Measurements from ENCODE around the gene PDE4D. TPM values are rescaled to one million over a fixed set of nuclear protein-coding genes. Genes with fewer than 3 reads are reported as not detected.

Gene PDE4D
- total RNA-seq, 4 donors from 2014 or later: 15.9 to 66.3 (median 48.7) TPM

DNA sequence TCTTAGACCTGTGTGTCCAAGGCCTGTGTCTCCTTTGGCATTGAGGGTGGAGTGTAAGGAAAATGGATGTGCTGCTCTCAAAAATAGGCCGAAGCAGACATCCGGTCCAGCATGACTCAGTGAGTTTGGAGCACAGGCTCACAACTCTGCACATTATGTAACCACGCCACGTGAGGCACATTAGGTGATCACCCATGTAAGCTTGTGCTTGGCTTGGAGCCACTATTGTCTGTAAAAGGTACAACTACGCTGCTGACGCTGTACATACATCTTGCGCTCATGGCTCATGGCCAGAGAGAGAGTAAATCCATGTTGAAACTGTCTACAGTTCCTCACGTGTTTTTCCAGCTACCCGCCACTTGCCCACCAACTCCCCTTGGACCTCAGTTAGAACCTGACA, 177.5 kb downstream of the PDE4D start:
- Histone ChIP-seq H3K9me3 (no peaks in the 10 kb centered on the region), H3K4me1 (peaks cover 0 to under 1% (median 0%) of the 10 kb centered on the region in 4 donors), H3K4me3 (no peak overlapping the region), H3K36me3 (no peaks in the 10 kb centered on the region), H3K27ac (no peak overlapping the region), H3K27me3 (no peaks in the 10 kb centered on the region)
- TF ChIP-seq POLR2A (IDR thresholded peaks at IDR 0.05) (no peak), EP300 (IDR thresholded peaks at IDR 0.05) (no peak)
- TF ChIP-seq, protein P1, sequence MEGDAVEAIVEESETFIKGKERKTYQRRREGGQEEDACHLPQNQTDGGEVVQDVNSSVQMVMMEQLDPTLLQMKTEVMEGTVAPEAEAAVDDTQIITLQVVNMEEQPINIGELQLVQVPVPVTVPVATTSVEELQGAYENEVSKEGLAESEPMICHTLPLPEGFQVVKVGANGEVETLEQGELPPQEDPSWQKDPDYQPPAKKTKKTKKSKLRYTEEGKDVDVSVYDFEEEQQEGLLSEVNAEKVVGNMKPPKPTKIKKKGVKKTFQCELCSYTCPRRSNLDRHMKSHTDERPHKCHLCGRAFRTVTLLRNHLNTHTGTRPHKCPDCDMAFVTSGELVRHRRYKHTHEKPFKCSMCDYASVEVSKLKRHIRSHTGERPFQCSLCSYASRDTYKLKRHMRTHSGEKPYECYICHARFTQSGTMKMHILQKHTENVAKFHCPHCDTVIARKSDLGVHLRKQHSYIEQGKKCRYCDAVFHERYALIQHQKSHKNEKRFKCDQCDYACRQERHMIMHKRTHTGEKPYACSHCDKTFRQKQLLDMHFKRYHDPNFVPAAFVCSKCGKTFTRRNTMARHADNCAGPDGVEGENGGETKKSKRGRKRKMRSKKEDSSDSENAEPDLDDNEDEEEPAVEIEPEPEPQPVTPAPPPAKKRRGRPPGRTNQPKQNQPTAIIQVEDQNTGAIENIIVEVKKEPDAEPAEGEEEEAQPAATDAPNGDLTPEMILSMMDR (IDR thresholded peaks at IDR 0.05): no peak
- no peak for DNase-seq (ENCODE audit: low spot score in 2 of 2)
- 96% methylated on average over 9 of the region's 9 CpGs for WGBS, 2 donors

DNA sequence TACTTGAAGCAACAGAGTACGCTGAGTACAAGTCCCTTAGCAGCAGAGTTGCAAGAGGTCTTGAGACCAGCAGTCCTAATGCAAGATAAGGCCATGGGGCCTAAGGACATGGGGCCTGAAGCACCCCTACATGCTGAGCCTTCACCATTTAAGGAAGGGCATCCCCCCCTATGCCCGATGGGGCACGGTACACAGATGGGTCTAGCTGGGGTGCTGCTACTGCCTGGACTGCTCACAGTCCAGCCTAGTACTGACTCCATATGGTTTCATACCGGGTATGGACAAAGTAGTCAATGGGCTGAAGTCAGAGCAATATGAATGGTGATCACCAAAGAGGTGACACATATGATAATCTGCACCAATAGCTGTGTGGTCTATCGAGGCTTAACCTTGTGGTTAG, 178.3 kb downstream of the PDE4D start:
- no peak for DNase-seq (ENCODE audit: low spot score in 2 of 2)
- no peak for TF ChIP-seq EP300 (IDR thresholded peaks at IDR 0.05)
- TF ChIP-seq, protein P1 (IDR thresholded peaks at IDR 0.05): no peak
- TF ChIP-seq POLR2A (IDR thresholded peaks at IDR 0.05): no peak
- Histone ChIP-seq H3K27ac (no peak overlapping the region), H3K4me1 (peaks cover 0 to 4% (median 0%) of the 10 kb centered on the region in 4 donors), H3K27me3 (no peaks in the 10 kb centered on the region), H3K9me3 (no peaks in the 10 kb centered on the region), H3K36me3 (no peaks in the 10 kb centered on the region), H3K4me3 (no peak overlapping the region)
- 97 to 98% methylated on average over 5 of the region's 5 CpGs for WGBS, 2 donors

DNA sequence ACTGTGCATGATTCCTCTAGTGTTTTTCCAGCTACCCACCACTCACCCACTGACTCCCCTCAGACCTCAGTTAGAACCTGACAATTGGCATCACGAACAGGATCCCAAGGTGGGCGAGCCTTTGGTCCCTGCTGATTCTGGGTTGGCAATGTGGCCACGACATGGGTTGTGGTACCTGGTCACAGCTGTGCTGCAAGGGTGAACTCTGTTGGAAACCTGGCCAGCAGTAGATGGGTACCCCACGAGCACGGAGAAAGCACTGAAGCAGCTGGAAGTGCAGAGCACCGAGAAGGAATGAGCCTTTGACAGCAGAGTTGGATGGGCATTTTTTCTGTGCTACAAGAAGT, 180.1 kb downstream of the PDE4D start:
- H3K4me3 ChIP-seq: no peak overlapping the region
- H3K27me3 ChIP-seq: no peaks in the 10 kb centered on the region
- 98 to 100% methylated on average over 5 to 6 of the region's 6 CpGs for WGBS, 2 donors
- TF ChIP-seq, protein P1 (IDR thresholded peaks at IDR 0.05): no peak
- no peak for TF ChIP-seq EP300 (IDR thresholded peaks at IDR 0.05)
- no peak for TF ChIP-seq POLR2A (IDR thresholded peaks at IDR 0.05)
- H3K27ac ChIP-seq: no peak overlapping the region
- H3K4me1 ChIP-seq: peaks cover 0 to 15% (median 0%) of the 10 kb centered on the region in 4 donors
- no peak for DNase-seq (ENCODE audit: low spot score in 2 of 2)
- no peaks in the 10 kb centered on the region for H3K36me3 ChIP-seq
- H3K9me3 ChIP-seq: no peaks in the 10 kb centered on the region

DNA sequence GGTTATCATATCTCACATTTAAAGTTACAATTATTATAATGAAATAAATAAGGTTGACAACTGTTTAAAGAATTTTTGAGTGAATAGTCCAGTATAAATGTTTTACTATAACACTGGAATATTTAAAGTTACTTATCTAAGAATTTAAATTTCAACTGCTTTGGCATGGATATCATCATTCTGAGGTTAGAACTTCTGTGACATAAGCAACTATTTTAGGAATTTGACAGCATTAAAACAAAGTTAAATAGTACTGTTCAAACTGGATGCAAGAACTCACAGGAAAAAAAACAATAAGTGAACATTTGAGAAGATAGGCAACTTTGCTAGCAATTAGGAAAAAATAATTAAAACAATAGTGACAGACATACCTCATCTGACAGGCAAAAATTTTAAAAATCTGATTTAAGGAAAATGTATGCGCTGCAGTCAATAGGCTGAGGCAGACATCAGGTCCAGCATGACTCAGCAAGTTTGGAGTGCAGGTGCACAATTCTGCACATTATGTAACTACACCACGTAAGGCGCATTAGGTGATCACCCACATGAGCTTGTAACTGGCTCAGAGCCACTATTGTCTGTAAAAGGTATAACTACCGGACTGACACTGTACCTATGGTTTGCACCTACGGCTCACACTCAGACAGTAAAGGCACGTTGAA, 180.6 kb downstream of the PDE4D start:
- TF ChIP-seq, protein P1 (IDR thresholded peaks at IDR 0.05): no peak
- no peak for TF ChIP-seq POLR2A (IDR thresholded peaks at IDR 0.05)
- no peak for TF ChIP-seq EP300 (IDR thresholded peaks at IDR 0.05)
- DNase-seq (ENCODE audit: low spot score in 2 of 2): no peak

GRCh38 chr5:59711310-59711709, 182.2 kb downstream of the PDE4D start:
- Histone ChIP-seq H3K27me3 (no peaks in the 10 kb centered on the region), H3K4me1 (peaks cover 0 to 15% (median 0%) of the 10 kb centered on the region in 4 donors), H3K27ac (no peak overlapping the region), H3K9me3 (no peaks in the 10 kb centered on the region), H3K36me3 (no peaks in the 10 kb centered on the region), H3K4me3 (no peak overlapping the region)
- no peak for DNase-seq (ENCODE audit: low spot score in 2 of 2)
- WGBS, 2 donors: 69 to 73% methylated on average over 1 of the region's 1 CpG
- TF ChIP-seq POLR2A (IDR thresholded peaks at IDR 0.05): no peak
- TF ChIP-seq, protein P1 (IDR thresholded peaks at IDR 0.05): no peak
- TF ChIP-seq EP300 (IDR thresholded peaks at IDR 0.05): no peak

More for the DNA sequence above, 180.6 kb downstream of the PDE4D start:
- H3K9me3 ChIP-seq: no peaks in the 10 kb centered on the region
- no peak overlapping the region for H3K27ac ChIP-seq
- H3K4me3 ChIP-seq: no peak overlapping the region
- H3K4me1 ChIP-seq: peaks cover 0 to 15% (median 0%) of the 10 kb centered on the region in 4 donors
- H3K27me3 ChIP-seq: no peaks in the 10 kb centered on the region
- 93 to 97% methylated on average over 6 of the region's 6 CpGs for WGBS, 2 donors
- no peaks in the 10 kb centered on the region for H3K36me3 ChIP-seq

Measured in tibial nerve (tissue), 4 donors.